ENCODE results near the gene LGALS3BP.

- TF ChIP-seq CTCF (conservative IDR thresholded peaks at IDR 0.05) (no peak), ZFX (IDR thresholded peaks at IDR 0.05) (no peak)
Measured at GRCh38 chr17:78961571-78961970, 18.2 kb downstream of the LGALS3BP start.
